ENCODE measurements around the gene GLG1.

GLG1 gene

DNA sequence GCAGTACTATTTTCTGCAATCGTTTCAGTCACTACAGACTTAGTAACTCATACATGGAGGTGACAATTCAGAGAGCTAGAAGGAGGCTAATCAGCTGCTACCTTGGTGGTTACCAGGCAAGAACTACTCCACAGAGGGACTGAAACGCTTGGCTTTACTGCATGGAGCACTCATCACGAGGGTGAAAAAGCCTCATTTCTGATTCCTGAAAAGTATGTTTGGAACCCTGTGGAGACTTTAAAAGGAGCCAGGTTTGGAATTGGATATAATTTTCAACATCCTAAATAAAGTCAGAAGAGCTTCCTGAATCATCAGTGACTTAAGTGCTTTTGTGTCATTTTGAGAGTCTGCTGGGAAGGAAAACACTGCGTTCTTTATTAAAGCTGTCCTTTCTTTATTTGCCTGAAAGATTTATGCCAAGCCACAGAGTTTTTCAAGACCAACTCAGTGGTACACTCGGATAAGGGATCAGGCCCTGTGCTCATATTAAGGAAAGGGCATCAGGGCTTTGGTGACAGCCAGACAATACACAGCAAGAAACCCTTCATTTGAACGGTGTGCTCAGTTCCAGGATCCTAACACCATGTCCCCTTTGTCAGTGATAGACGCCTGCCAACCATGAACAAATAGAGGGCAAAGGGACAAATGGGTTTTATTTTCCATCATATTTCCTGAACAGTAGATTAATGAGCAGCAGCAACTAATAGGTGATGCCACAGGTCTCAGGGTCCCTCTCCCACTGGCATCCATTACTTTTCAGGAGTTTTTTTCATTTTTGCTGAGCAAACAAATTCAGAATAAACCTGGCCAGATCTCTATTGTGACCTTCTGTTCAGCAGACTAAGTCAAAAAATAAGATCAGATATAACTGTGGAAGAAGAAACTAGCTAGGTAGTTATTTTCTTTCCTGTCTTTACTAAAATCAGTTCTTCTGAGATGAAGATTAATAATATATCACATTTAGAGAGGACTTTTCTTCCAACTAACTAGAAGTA is 105.1 kb downstream of the GLG1 start:
- TF ChIP-seq TEAD4 (IDR thresholded peaks at IDR 0.05) = no peak
- no peak for TF ChIP-seq MAX (IDR thresholded peaks at IDR 0.05)
- TF ChIP-seq, protein P1, sequence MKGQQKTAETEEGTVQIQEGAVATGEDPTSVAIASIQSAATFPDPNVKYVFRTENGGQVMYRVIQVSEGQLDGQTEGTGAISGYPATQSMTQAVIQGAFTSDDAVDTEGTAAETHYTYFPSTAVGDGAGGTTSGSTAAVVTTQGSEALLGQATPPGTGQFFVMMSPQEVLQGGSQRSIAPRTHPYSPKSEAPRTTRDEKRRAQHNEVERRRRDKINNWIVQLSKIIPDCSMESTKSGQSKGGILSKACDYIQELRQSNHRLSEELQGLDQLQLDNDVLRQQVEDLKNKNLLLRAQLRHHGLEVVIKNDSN (IDR thresholded peaks at IDR 0.05) = no peak
- no peak for TF ChIP-seq RAD21 (IDR thresholded peaks at IDR 0.05; ENCODE audit: low read depth)
- TF ChIP-seq FOXM1 (IDR thresholded peaks at IDR 0.05; ENCODE audit: borderline replicate concordance, low read depth) = no peak
- TF ChIP-seq EGR1 (IDR thresholded peaks at IDR 0.05) = no peak
- no peak for TF ChIP-seq CREB1 (IDR thresholded peaks at IDR 0.05; ENCODE audit: low read depth)
- no peak for TF ChIP-seq TCF12 (IDR thresholded peaks at IDR 0.05; ENCODE audit: low read depth)
- TF ChIP-seq REST (IDR thresholded peaks at IDR 0.05; ENCODE audit: low read depth) = no peak
- no peak for TF ChIP-seq CEBPB (IDR thresholded peaks at IDR 0.05)
- no peak for TF ChIP-seq ZBTB7A (IDR thresholded peaks at IDR 0.05; ENCODE audit: low read depth)
- TF ChIP-seq TAF1 (IDR thresholded peaks at IDR 0.05; ENCODE audit: low read depth) = no peak
- TF ChIP-seq EP300 (IDR thresholded peaks at IDR 0.05; ENCODE audit: borderline replicate concordance) = no peak
- TF ChIP-seq NFIC (IDR thresholded peaks at IDR 0.05) = no peak
- TF ChIP-seq YY1 (IDR thresholded peaks at IDR 0.05; ENCODE audit: low read depth) = no peak

DNA sequence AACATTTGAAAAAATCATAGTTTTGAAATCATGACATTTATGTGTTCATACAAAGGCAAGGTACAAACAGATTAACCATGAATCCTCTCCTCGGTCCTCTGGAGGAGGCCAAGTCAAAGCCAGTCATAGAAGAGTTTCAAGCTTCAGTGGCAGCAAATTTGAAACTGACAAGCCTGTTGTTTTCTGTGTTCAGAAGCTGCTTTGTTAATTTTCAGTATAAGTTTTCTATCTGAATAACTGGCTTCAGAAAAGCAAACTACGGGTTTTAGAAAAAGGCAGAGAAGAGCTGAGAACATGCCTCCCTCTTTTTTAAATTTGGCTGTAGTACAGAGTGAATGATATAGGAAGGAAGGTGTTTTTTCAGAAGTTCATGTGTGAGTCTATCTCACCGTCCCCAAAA is 106.0 kb downstream of the GLG1 start:
- TF ChIP-seq REST (IDR thresholded peaks at IDR 0.05; ENCODE audit: low read depth) (no peak), NFIC (IDR thresholded peaks at IDR 0.05) (no peak), MAX (IDR thresholded peaks at IDR 0.05) (no peak), CEBPB (IDR thresholded peaks at IDR 0.05) (no peak), EP300 (IDR thresholded peaks at IDR 0.05; ENCODE audit: borderline replicate concordance) (no peak), CREB1 (IDR thresholded peaks at IDR 0.05; ENCODE audit: low read depth) (no peak), ZBTB7A (IDR thresholded peaks at IDR 0.05; ENCODE audit: low read depth) (no peak), TCF12 (IDR thresholded peaks at IDR 0.05; ENCODE audit: low read depth) (no peak), YY1 (IDR thresholded peaks at IDR 0.05; ENCODE audit: low read depth) (no peak), EGR1 (IDR thresholded peaks at IDR 0.05) (no peak), FOXM1 (IDR thresholded peaks at IDR 0.05; ENCODE audit: borderline replicate concordance, low read depth) (no peak), TEAD4 (IDR thresholded peaks at IDR 0.05) (no peak), TAF1 (IDR thresholded peaks at IDR 0.05; ENCODE audit: low read depth) (no peak), RAD21 (IDR thresholded peaks at IDR 0.05; ENCODE audit: low read depth) (no peak)
- TF ChIP-seq, protein P1 (IDR thresholded peaks at IDR 0.05) = no peak

DNA sequence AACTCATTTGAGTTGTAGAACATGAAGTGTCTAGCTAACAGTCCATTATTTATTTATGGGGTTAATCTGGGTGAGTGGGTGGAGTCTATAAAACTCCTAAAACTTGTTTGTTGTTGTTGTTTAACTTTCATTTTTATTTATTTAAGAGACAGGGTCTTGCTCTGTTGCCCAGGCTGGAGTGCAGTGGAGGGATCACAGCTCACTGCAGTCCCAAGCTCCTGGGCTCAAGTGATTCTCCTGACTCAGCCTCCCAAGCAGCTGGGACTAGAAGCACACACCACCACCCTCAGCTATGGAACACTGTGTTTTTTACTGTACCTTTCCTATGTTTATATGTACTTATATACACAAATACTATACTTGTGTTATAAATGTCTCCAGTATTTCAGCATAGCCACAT is 107.8 kb downstream of the GLG1 start:
- TF ChIP-seq CREB1 (IDR thresholded peaks at IDR 0.05; ENCODE audit: low read depth) (no peak), RAD21 (IDR thresholded peaks at IDR 0.05; ENCODE audit: low read depth) (no peak), YY1 (IDR thresholded peaks at IDR 0.05; ENCODE audit: low read depth) (no peak)

- TF ChIP-seq TCF12 (IDR thresholded peaks at IDR 0.05; ENCODE audit: low read depth) = no peak
- no peak for TF ChIP-seq RAD21 (IDR thresholded peaks at IDR 0.05; ENCODE audit: low read depth)
- no peak for TF ChIP-seq MAX (IDR thresholded peaks at IDR 0.05)
- TF ChIP-seq EP300 (IDR thresholded peaks at IDR 0.05; ENCODE audit: borderline replicate concordance) = no peak
- no peak for TF ChIP-seq NFIC (IDR thresholded peaks at IDR 0.05)
- no peak for TF ChIP-seq TAF1 (IDR thresholded peaks at IDR 0.05; ENCODE audit: low read depth)
- TF ChIP-seq TEAD4 (IDR thresholded peaks at IDR 0.05) = no peak
- no peak for TF ChIP-seq CREB1 (IDR thresholded peaks at IDR 0.05; ENCODE audit: low read depth)
- no peak for TF ChIP-seq REST (IDR thresholded peaks at IDR 0.05; ENCODE audit: low read depth)
- no peak for TF ChIP-seq FOXM1 (IDR thresholded peaks at IDR 0.05; ENCODE audit: borderline replicate concordance, low read depth)
- TF ChIP-seq CEBPB (IDR thresholded peaks at IDR 0.05) = no peak
- TF ChIP-seq ZBTB7A (IDR thresholded peaks at IDR 0.05; ENCODE audit: low read depth) = no peak
- TF ChIP-seq, protein P1 (IDR thresholded peaks at IDR 0.05) = no peak
- no peak for TF ChIP-seq EGR1 (IDR thresholded peaks at IDR 0.05)
- TF ChIP-seq YY1 (IDR thresholded peaks at IDR 0.05; ENCODE audit: low read depth) = no peak
Measured at GRCh38 chr16:74497761-74498160, 109.2 kb downstream of the GLG1 start.
